ENCODE results near the gene CCM2L. TPM values are rescaled to one million over a fixed set of nuclear protein-coding genes. Genes with fewer than 3 reads are reported as not detected.

Gene CCM2L
- total and polyA plus RNA-seq, 2 donors (not counting 3 experiments of a cell fraction or from before 2014, with no cell fraction given), result 10.8 to 13.4 TPM

DNA sequence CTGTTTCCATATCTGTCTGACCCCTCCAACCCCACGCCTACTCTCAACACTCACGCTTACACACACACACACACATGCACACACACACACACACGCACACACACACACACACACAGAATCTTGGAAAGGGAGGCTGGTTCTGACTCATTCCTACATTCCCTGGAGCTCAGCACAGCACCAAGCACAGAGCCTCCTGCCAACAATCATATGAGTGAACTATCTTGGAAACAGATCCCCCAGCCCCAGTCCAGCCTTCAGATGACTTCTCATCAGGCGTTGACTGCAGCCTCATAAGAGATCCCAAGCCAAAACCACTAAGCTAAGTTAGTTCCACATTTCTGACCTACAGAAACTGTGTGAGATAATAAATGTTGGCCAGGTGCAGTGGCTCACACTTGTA is 27.7 kb downstream of the CCM2L start:
- no peaks in the 10 kb centered on the region for H3K79me2 ChIP-seq (ENCODE audit: control insufficient read depth, insufficient read depth, low read length)
- intact Hi-C loops (cut with micrococcal nuclease), result no loop called here
- TF ChIP-seq JUN (IDR thresholded peaks at IDR 0.05; ENCODE audit: borderline replicate concordance, insufficient read depth, insufficient read length, low read depth), result no peak
- no peak for TF ChIP-seq GATA2 (IDR thresholded peaks at IDR 0.05; ENCODE audit: insufficient read depth, insufficient read length, low read depth, low read length)
- TF ChIP-seq FOS (IDR thresholded peaks at IDR 0.05; ENCODE audit: borderline replicate concordance, insufficient read depth, low read length), result no peak
- no peak for TF ChIP-seq POLR2A (IDR thresholded peaks at IDR 0.05; ENCODE audit: low read depth, low read length)
- TF ChIP-seq CTCF (IDR thresholded peaks at IDR 0.05; ENCODE audit: extremely low read depth in 1 of 2, insufficient read depth in 1 of 2, low read depth in 1 of 2, low read length in 2 of 2), result no peak
- TF ChIP-seq POLR2AphosphoS5 (IDR thresholded peaks at IDR 0.05; ENCODE audit: insufficient read depth, low read depth, low read length), result no peak
- no peak for TF ChIP-seq EZH2 (IDR thresholded peaks at IDR 0.05; ENCODE audit: borderline replicate concordance, low read depth, low read length, severe bottlenecking)
- no peak for TF ChIP-seq MAX (IDR thresholded peaks at IDR 0.05; ENCODE audit: insufficient read depth, insufficient read length)
- H3K36me3 ChIP-seq (ENCODE audit: control insufficient read depth in 2 of 2, extremely low read depth in 1 of 2, insufficient read depth in 2 of 2, low read length in 2 of 2), result no peaks in the 10 kb centered on the region
- H2AFZ ChIP-seq (ENCODE audit: low read depth, low read length), result no peak overlapping the region
- no peak overlapping the region for H3K9ac ChIP-seq (replicated peaks; ENCODE audit: extremely low read depth, insufficient read depth, low read length)
- H3K4me3 ChIP-seq (replicated peaks in 1 of 3; ENCODE audit: insufficient read depth in 1 of 3, low read depth in 1 of 3, low read length in 3 of 3), result no peak overlapping the region
- DNase-seq (ENCODE audit: low read depth, low spot score), result no peak
- no peaks in the 10 kb centered on the region for H3K9me3 ChIP-seq (replicated peaks; ENCODE audit: control insufficient read depth, insufficient read depth, low read length)
- H3K27ac ChIP-seq (ENCODE audit: insufficient read depth, low read depth, low read length), result no peak overlapping the region
- ChIA-PET POLR2A (no interaction called here), CTCF (interaction anchor here (1.0 kb wide), 1 partner anchor 53 kb away, joined by 3 read pairs; no protein-coding TSS in a partner anchor)
- FAIRE-seq, result no peak
- no peak overlapping the region for H3K4me2 ChIP-seq (ENCODE audit: insufficient read depth, low read length)
- H3K4me1 ChIP-seq (ENCODE audit: control insufficient read depth, extremely low read depth, insufficient read depth, low read length), result no peaks in the 10 kb centered on the region
- dilution Hi-C loops (cut with MboI; ENCODE audit: extremely low pct_ligation_motif_present, low sequenced_read_pairs), result no loop called here
- BruUV-seq (replicated peaks), result no TSS peak
- H3K9me1 ChIP-seq (replicated peaks; ENCODE audit: control insufficient read depth, extremely low read depth, insufficient read depth, low read length), result no peaks in the 10 kb centered on the region
- H3K27me3 ChIP-seq (ENCODE audit: control insufficient read depth in 2 of 2, insufficient read depth in 2 of 2, low read length in 2 of 2), result peaks cover 12 to 21% of the 10 kb centered on the region in 2 experiments
- no peaks in the 10 kb centered on the region for H4K20me1 ChIP-seq (replicated peaks; ENCODE audit: control insufficient read depth, extremely low read depth, insufficient read depth, low read length)

Data from endothelial cell of umbilical vein (primary cell).